Measurements from ENCODE around the gene COTL1. TPM values are rescaled to one million over a fixed set of nuclear protein-coding genes. Genes with fewer than 3 reads are reported as not detected.

The COTL1 gene
- polyA plus RNA-seq, 1 of the 3 experiments (the other 2 are of a cell fraction) = 91.6 TPM

GRCh38 chr16:84519855-84520254 is 98.0 kb downstream of the COTL1 start:
- H3K79me2 ChIP-seq (ENCODE audit: insufficient read depth) = no peaks in the 10 kb centered on the region
- H3K27me3 ChIP-seq (ENCODE audit: insufficient read depth) = no peaks in the 10 kb centered on the region
- no peak for DNase-seq
- WGBS (ENCODE audit: low lambda C conversion rate) = 87% methylated on average over 11 of the region's 11 CpGs
- H3K4me1 ChIP-seq (ENCODE audit: control insufficient read depth in 1 of 2, insufficient read depth in 2 of 2, low read depth in 1 of 2, low read length in 1 of 2) = peaks cover 0 to 6% of the 10 kb centered on the region in 2 experiments; a peak in 1 of 4 replicates
- peaks cover 13% of the 10 kb centered on the region for H3F3A ChIP-seq (replicated peaks; ENCODE audit: insufficient read depth)
- H3K4me3 ChIP-seq (ENCODE audit: low read depth in 2 of 2, low read length in 1 of 2) = no peak overlapping the region
- H4K20me1 ChIP-seq (ENCODE audit: insufficient read depth) = no peaks in the 10 kb centered on the region
- ChIA-PET POLR2A (interaction anchor here (0.7 kb wide), 1 partner anchor 51 kb away, joined by 3 read pairs; no protein-coding TSS in a partner anchor), CTCF (interaction anchor here (1.0 to 3.8 kb wide), 6 partner anchors 8 to 206 kb away, joined by 3 to 18 read pairs (median 5); no protein-coding TSS in a partner anchor)
- no peaks in the 10 kb centered on the region for H3K9me3 ChIP-seq
- no peak overlapping the region for H2AFZ ChIP-seq (ENCODE audit: low read depth)
- H3K36me3 ChIP-seq (replicated peaks in 1 of 2; ENCODE audit: control insufficient read depth in 1 of 2, insufficient read depth in 2 of 2, low read length in 1 of 2) = no peaks in the 10 kb centered on the region
- H3K9me2 ChIP-seq = no peaks in the 10 kb centered on the region
- no peak overlapping the region for H3K9ac ChIP-seq
- no peak for TF ChIP-seq RXRA (IDR thresholded peaks at IDR 0.05; ENCODE audit: borderline replicate concordance, low read depth)
- no peak for TF ChIP-seq NFIC (IDR thresholded peaks at IDR 0.05; ENCODE audit: borderline replicate concordance)
- TF ChIP-seq MEF2A (IDR thresholded peaks at IDR 0.05; ENCODE audit: borderline replicate concordance, low read depth) = no peak
- TF ChIP-seq FOXJ3 (CRISPR knock-in tag; IDR thresholded peaks at IDR 0.05) = no peak
- TF ChIP-seq GABPA (IDR thresholded peaks at IDR 0.05; ENCODE audit: low read depth) = no peak
- TF ChIP-seq FOSL2 (IDR thresholded peaks at IDR 0.05; ENCODE audit: borderline replicate concordance, low read depth) = no peak
- no peak for TF ChIP-seq YY1 (IDR thresholded peaks at IDR 0.05; ENCODE audit: low read depth)
- TF ChIP-seq EZH2phosphoT487 (IDR thresholded peaks at IDR 0.05; ENCODE audit: borderline replicate concordance, low read depth) = no peak
- no peak for TF ChIP-seq GATA2 (CRISPR knock-in tag; IDR thresholded peaks at IDR 0.05)
- no peak for TF ChIP-seq CHD2 (IDR thresholded peaks at IDR 0.05; ENCODE audit: low read length, partially characterized antibody)
- no peak for TF ChIP-seq TEAD4 (IDR thresholded peaks at IDR 0.05; ENCODE audit: borderline replicate concordance, insufficient read depth)
- H3K4me2 ChIP-seq = no peak overlapping the region
- H3K27ac ChIP-seq (ENCODE audit: low read depth in 2 of 2, low read length in 1 of 2) = no peak overlapping the region

DNA sequence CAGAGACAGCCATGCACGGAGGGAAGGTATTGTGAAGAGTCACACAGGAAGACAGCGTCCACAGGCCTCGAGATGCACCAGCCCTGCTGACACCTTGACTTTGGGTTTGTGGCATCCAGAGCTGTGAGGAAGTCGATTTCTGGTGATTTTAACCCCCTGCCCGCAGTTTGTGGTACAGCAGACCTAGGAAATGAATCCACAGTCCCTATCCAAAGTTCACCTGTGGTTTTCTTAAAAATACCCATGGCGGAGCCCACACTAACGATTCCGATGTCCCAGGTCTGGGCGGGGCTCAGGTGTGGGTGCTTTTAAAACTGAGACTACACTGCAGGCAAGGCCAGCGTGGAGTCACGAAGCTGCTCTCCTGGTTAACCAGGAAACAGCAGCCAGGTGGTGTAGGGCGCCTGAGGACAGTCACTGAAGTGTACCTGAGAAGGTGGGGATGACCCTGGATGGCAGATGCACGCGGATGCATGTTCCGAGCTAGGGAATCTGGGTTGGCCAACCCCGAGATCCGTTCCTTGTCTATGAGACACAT is 99.0 kb downstream of the COTL1 start:
- Histone ChIP-seq H3K4me2 (no peak overlapping the region), H4K20me1 (ENCODE audit: insufficient read depth) (no peaks in the 10 kb centered on the region), H3F3A (replicated peaks; ENCODE audit: insufficient read depth) (peaks cover 13% of the 10 kb centered on the region), H3K9ac (no peak overlapping the region), H3K4me3 (ENCODE audit: low read depth in 2 of 2, low read length in 1 of 2) (no peak overlapping the region), H3K4me1 (ENCODE audit: control insufficient read depth in 1 of 2, insufficient read depth in 2 of 2, low read depth in 1 of 2, low read length in 1 of 2) (peaks cover 0 to 6% of the 10 kb centered on the region in 2 experiments; a peak in 1 of 4 replicates), H3K27ac (ENCODE audit: low read depth in 2 of 2, low read length in 1 of 2) (no peak overlapping the region), H3K36me3 (replicated peaks in 1 of 2; ENCODE audit: control insufficient read depth in 1 of 2, insufficient read depth in 2 of 2, low read length in 1 of 2) (no peaks in the 10 kb centered on the region), H3K9me3 (no peaks in the 10 kb centered on the region), H3K79me2 (ENCODE audit: insufficient read depth) (no peaks in the 10 kb centered on the region), H2AFZ (ENCODE audit: low read depth) (no peak overlapping the region), H3K27me3 (ENCODE audit: insufficient read depth) (no peaks in the 10 kb centered on the region), H3K9me2 (no peaks in the 10 kb centered on the region)
- TF ChIP-seq YY1 (IDR thresholded peaks at IDR 0.05; ENCODE audit: low read depth) = no peak
- TF ChIP-seq, protein P1, sequence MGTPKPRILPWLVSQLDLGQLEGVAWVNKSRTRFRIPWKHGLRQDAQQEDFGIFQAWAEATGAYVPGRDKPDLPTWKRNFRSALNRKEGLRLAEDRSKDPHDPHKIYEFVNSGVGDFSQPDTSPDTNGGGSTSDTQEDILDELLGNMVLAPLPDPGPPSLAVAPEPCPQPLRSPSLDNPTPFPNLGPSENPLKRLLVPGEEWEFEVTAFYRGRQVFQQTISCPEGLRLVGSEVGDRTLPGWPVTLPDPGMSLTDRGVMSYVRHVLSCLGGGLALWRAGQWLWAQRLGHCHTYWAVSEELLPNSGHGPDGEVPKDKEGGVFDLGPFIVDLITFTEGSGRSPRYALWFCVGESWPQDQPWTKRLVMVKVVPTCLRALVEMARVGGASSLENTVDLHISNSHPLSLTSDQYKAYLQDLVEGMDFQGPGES (IDR thresholded peaks at IDR 0.05; ENCODE audit: low read depth, low read length) = no peak
- no peak for TF ChIP-seq EP300 (IDR thresholded peaks at IDR 0.05; ENCODE audit: borderline replicate concordance in 1 of 2, low read depth in 1 of 2, low read length in 1 of 2)
- TF ChIP-seq FOXJ3 (CRISPR knock-in tag; IDR thresholded peaks at IDR 0.05) = no peak
- TF ChIP-seq CTCF (IDR thresholded peaks at IDR 0.05) = no peak
- TF ChIP-seq, protein P2, sequence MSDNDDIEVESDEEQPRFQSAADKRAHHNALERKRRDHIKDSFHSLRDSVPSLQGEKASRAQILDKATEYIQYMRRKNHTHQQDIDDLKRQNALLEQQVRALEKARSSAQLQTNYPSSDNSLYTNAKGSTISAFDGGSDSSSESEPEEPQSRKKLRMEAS (IDR thresholded peaks at IDR 0.05; ENCODE audit: low read depth) = no peak
- TF ChIP-seq GATA2 (CRISPR knock-in tag; IDR thresholded peaks at IDR 0.05) = no peak
- TF ChIP-seq USF2 (IDR thresholded peaks at IDR 0.05; ENCODE audit: borderline replicate concordance, low read depth, low read length) = no peak
- TF ChIP-seq CHD2 (IDR thresholded peaks at IDR 0.05; ENCODE audit: low read length, partially characterized antibody) = no peak
- no peak for TF ChIP-seq POLR2AphosphoS5 (IDR thresholded peaks at IDR 0.05; ENCODE audit: low read depth, low read length)
- no peak for TF ChIP-seq JUND (IDR thresholded peaks at IDR 0.05)
- no peak for TF ChIP-seq ELF1 (IDR thresholded peaks at IDR 0.05)
- no peak for TF ChIP-seq NFIC (IDR thresholded peaks at IDR 0.05; ENCODE audit: borderline replicate concordance)
- no peak for TF ChIP-seq FOSL2 (IDR thresholded peaks at IDR 0.05; ENCODE audit: borderline replicate concordance, low read depth)
- no peak for TF ChIP-seq TCF12 (IDR thresholded peaks at IDR 0.05)
- CTCF ChIA-PET = interaction anchor here (1.1 to 3.8 kb wide), 5 partner anchors 7 to 207 kb away, joined by 3 to 18 read pairs (median 5); no protein-coding TSS in a partner anchor
- POLR2A ChIA-PET = no interaction called here
- WGBS (ENCODE audit: low lambda C conversion rate) = 91% methylated on average over 14 of the region's 17 CpGs
- no peak for DNase-seq

Measured in SK-N-SH (cell line).